Measurements from ENCODE around the gene BCO2.

DNA sequence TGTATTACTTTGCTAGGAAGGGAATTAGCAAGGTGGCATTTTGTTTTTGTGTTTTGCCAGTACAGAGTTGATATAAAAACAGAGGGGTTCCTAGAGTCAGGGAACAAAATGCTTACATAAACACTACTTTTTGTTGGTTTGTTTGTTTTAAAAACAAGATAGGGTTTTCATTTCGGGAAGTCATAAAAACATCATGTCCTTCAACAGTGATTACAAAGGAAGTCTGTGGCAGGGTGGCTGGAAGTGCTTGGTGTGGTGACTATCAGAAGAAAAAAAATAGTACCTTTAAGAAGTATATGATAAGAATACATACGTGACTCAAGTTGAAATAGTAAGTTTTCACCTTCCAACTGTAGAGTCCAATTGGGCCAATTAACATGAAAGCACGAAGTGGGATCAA is 10.3 kb upstream of the BCO2 start:
- TF ChIP-seq, protein P1, sequence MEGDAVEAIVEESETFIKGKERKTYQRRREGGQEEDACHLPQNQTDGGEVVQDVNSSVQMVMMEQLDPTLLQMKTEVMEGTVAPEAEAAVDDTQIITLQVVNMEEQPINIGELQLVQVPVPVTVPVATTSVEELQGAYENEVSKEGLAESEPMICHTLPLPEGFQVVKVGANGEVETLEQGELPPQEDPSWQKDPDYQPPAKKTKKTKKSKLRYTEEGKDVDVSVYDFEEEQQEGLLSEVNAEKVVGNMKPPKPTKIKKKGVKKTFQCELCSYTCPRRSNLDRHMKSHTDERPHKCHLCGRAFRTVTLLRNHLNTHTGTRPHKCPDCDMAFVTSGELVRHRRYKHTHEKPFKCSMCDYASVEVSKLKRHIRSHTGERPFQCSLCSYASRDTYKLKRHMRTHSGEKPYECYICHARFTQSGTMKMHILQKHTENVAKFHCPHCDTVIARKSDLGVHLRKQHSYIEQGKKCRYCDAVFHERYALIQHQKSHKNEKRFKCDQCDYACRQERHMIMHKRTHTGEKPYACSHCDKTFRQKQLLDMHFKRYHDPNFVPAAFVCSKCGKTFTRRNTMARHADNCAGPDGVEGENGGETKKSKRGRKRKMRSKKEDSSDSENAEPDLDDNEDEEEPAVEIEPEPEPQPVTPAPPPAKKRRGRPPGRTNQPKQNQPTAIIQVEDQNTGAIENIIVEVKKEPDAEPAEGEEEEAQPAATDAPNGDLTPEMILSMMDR (IDR thresholded peaks at IDR 0.05; ENCODE audit: insufficient read depth, low read length) = no peak
- TF ChIP-seq POLR2AphosphoS5 (IDR thresholded peaks at IDR 0.05; ENCODE audit: low read depth) (no peak), SPI1 (IDR thresholded peaks at IDR 0.05; ENCODE audit: borderline replicate concordance, low read depth) (no peak), GABPA (IDR thresholded peaks at IDR 0.05; ENCODE audit: low read depth) (no peak)
- TF ChIP-seq, protein P2, sequence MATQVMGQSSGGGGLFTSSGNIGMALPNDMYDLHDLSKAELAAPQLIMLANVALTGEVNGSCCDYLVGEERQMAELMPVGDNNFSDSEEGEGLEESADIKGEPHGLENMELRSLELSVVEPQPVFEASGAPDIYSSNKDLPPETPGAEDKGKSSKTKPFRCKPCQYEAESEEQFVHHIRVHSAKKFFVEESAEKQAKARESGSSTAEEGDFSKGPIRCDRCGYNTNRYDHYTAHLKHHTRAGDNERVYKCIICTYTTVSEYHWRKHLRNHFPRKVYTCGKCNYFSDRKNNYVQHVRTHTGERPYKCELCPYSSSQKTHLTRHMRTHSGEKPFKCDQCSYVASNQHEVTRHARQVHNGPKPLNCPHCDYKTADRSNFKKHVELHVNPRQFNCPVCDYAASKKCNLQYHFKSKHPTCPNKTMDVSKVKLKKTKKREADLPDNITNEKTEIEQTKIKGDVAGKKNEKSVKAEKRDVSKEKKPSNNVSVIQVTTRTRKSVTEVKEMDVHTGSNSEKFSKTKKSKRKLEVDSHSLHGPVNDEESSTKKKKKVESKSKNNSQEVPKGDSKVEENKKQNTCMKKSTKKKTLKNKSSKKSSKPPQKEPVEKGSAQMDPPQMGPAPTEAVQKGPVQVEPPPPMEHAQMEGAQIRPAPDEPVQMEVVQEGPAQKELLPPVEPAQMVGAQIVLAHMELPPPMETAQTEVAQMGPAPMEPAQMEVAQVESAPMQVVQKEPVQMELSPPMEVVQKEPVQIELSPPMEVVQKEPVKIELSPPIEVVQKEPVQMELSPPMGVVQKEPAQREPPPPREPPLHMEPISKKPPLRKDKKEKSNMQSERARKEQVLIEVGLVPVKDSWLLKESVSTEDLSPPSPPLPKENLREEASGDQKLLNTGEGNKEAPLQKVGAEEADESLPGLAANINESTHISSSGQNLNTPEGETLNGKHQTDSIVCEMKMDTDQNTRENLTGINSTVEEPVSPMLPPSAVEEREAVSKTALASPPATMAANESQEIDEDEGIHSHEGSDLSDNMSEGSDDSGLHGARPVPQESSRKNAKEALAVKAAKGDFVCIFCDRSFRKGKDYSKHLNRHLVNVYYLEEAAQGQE (IDR thresholded peaks at IDR 0.05; ENCODE audit: insufficient replicate concordance, low read depth) = no peak
